SK-N-SH (cell line): ENCODE measurements around the gene BARX1.

ENCODE experiments used
- CTCF ChIP-seq: fragments of 200-600 bp; sonication (generic); IDR thresholded peaks from 2 replicates; pipeline ENCODE4 v1.6.1; 2017; ENCODE audit warnings: antibody characterized with exemption, mild to moderate bottlenecking, moderate library complexity
- EP300 ChIP-seq, 2 experiments: IDR thresholded peaks; 2 replicates each; pipeline versions ENCODE4 v1.4.0 to v1.6.1; 2012; ENCODE audit warnings: borderline replicate concordance in 1 of 2, low read depth in 1 of 2, low read length in 1 of 2
- FOXM1 ChIP-seq: IDR thresholded peaks from 2 replicates; pipeline ENCODE4 v1.4.0; 2012; ENCODE audit warnings: low read depth, mild to moderate bottlenecking
- GABPA ChIP-seq: IDR thresholded peaks from 2 replicates; pipeline ENCODE4 v1.4.0; 2012; ENCODE audit warnings: low read depth, mild to moderate bottlenecking
- REST ChIP-seq: IDR thresholded peaks from 2 replicates; pipeline ENCODE4 v1.6.1; 2012; ENCODE audit warnings: mild to moderate bottlenecking, low read depth, low read length, moderate library complexity

DNA sequence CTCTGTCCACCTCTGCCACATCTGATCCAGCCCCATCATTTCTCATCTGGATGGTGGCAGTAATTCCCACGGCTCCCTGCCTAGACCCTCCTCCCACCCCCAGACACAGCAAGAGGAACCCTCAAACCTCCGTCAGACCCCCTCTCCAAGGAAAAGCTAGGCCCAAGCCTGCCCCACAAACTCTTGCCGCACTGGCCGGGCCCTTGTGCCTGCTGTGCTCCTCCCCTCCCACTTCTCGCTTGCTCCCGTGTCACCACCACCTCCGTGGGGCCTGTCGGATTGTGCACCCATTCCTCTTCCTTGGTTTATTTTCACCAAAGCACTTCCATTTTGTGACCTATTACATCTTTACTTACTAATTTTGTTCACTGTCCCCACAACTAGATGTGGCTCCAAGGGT, 14.2 kb downstream of the BARX1 start:
- TF ChIP-seq EP300 (IDR thresholded peaks at IDR 0.05; ENCODE audit: borderline replicate concordance in 1 of 2, low read depth in 1 of 2, low read length in 1 of 2) (no peak), CTCF (no peak), REST (no peak), FOXM1 (no peak), GABPA (no peak)
